CD4-positive, alpha-beta T cell treated with Interleukin-6 for 4 hours (primary cell): ENCODE results near the gene ANTKMT.
A peak's percentile ranks its signal among the peaks of the same experiment; 100 is the strongest.
"Not testable (repeated sequence)": the region's sequence is repeated elsewhere in the genome, so short reads cannot be mapped to it uniquely, and the experiment has no call there.

ENCODE experiments used
- DNase-seq: peaks from one replicate; pipeline ENCODE4 v3.0.0-alpha.2; 2020; ENCODE audit warnings: mixed read lengths

ANTKMT gene

DNA sequence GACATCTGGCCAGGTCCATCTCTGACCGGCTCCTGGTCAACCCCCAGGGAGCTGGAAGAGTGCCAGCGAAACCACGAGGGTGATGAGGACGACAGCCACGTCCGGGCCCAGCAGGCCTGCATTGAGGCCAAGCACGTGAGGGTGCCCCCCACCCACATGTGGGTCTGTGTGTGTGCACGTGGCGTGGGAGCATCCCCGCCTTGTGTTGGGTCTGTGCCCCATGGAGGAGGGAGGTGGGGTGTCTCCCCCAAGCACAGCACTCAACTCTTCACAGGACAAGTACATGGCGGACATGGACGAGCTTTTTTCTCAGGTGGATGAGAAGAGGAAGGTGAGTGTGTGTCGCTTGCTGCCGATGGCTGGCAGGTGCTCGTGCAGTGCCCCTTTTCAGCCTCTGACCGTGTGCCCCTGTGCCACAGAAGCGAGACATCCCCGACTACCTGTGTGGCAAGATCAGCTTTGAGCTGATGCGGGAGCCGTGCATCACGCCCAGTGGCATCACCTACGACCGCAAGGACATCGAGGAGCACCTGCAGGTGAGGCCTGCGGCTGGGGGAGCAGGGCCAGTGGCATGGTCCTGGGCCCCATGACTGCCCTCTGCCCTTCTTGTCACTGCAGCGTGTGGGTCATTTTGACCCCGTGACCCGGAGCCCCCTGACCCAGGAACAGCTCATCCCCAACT, 39.1 kb upstream of the ANTKMT start:
- DNase-seq, result no peak

DNA sequence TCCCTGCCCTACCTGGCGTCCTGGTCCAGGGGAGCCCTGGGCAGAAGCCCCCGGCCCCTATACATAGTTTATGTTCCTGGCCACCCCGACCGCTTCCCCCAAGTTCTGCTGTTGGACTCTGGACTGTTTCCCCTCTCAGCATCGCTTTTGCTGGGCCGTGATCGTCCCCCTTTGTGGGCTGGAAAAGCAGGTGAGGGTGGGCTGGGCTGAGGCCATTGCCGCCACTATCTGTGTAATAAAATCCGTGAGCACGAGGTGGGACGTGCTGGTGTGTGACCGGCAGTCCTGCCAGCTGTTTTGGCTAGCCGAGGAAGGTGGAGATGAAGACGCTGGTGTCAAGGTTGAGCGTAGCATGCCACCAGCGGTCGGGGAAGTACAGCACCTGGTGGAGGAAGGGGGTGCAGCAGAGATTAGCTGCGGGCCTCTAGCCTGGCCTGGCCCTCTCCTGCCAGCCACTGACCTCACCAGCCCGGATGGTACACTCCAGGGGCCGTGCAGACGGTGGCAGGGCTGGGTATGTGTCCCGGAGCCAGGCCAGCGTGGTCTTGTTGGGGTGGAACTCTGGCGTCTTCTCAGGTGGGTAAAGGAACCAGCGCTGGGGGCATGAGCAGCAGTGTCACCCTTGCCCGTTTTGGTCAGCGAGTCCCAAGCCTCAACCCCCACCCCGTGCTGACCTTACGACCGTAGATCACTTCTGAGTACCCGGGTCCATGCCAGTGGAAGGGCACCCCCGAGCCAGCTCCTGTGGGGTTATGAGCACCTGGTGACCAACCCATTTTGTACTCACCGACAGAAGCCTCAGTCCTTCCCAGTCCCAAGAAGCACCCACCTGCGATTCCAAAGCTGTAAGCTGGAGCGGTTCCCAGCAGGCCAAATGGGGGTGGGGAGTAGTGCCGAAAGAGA, 38.2 kb upstream of the ANTKMT start:
- no peak for DNase-seq

DNA sequence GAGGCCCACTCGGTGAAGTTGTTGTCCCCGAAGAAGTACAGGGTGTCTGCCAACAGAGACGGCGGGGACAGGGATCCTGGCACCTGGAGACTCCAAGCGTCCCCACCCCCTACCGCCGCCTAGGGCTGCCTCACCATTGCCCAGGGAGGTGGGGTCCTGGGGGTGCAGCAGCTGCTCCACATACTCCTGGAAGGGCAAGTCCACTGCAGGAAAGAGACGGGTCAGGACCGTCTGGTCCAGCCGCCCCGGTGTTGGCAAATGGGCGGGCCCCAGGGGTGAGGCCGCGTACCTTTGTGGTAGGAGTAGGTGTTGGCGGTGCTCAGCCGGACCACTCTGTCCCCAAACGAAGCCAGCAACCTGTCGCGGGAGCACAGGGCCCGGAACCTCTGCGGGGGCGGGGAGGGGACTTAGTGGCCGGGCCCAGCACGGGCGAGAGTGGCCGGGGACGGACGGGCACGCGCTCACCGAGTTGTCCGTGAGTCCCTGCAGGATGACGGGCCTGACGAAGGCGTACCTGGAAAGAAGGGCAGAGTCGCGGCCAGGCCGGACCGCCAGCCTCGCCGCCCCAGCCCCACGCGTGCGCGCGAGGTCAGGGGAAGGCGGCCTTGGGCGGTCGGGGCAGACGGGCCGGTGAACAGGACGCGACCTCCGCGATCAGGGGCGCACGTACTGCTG, 37.4 kb upstream of the ANTKMT start:
- no peak for DNase-seq

DNA sequence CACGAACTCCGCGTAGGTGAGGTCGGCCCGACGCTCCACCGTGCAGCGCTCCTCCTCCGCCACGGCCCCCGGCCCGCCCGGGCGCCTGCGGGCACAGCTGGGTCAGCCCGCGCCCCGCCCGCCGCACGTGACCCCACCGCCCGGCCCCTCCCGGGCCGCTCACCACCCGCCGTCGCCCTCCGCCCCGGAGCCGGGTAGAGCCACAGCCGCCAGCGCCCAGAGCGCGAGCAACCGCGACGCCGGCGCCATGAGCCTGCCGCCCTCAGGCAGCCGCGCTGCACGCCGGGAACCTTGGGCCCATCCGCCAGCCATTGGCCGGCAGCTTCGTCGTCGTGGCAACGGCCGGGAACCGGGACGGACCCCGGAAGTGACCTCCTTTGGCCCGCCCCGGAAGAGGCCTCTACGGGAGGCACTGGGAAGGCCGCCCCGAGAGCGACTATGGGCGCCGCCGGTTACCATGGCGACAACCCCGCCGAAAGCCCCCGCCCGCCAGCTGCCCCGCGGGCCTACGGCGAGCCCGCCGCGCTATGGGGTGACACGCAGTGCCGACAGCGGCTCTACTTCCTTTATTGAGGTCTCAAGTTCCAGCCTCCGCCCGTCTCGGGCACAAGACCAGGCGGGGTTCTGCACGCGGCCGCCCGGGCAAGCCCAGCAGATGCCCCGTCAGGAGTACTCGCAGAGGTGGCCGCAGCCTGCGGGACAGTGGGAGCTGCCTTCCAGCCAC, 36.7 kb upstream of the ANTKMT start, which contains the start of gene JMJD8:
Gene JMJD8 (minus strand): TSS at position 264 of the 724 bp plus-strand sequence. CDS start 15 bp downstream, at position 249.
- DNase-seq, result peak; percentile 98

DNA sequence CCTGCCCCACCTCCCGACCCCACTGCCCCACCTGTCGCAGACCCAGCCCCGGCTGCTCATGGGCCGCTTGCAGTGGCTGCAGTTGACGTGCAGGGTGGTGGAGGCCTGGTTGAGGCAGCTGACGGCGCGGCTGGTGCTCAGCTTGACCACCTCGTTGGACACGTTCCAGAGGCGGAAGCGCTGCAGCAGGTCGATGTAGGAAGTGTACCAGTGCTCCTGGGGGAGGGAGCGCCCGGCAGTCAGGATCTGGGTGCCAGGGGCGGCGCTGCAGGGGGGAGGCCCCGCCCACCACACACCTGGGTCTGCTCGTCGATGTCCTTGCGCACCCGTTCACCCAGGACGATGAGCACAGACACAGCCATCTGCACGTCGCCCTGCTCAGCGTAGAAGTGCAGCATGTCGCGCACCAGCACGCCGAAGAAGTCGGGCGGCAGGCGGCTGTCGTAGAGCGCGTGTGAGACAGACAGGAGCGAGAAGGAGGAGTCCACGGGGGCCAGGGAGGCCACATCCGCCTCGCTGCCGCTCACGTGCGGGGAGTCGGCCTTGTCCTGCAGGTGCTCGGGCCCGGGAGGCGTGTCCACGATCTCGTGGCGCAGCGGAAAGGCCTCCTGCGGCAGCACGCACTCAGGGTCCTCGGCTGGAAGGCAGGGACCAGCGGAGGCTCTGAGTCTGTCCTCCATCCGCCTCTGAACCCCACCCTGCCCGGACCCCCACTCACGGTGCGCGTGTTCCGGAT, 35.8 kb upstream of the ANTKMT start:
- no peak for DNase-seq

DNA sequence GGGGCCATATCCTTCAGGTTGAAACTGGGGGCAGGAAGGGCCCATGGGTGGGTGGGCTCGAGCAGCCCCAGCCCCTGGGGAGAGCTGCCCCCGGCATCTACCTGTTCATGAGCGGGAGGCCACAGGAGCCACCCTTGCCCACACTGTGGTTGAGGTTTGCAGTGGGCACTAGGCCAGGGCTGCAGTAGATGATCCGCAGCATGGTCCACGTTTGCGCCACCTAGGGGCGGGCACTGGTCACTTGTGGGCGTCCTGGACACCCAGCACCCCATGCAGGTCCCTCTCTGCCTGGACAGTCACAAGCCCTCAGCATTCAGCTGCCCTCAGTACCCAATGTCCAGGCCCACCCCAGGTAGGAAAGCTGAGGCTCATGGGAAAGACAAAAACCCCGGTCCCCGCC, 35.0 kb upstream of the ANTKMT start:
- no peak for DNase-seq

DNA sequence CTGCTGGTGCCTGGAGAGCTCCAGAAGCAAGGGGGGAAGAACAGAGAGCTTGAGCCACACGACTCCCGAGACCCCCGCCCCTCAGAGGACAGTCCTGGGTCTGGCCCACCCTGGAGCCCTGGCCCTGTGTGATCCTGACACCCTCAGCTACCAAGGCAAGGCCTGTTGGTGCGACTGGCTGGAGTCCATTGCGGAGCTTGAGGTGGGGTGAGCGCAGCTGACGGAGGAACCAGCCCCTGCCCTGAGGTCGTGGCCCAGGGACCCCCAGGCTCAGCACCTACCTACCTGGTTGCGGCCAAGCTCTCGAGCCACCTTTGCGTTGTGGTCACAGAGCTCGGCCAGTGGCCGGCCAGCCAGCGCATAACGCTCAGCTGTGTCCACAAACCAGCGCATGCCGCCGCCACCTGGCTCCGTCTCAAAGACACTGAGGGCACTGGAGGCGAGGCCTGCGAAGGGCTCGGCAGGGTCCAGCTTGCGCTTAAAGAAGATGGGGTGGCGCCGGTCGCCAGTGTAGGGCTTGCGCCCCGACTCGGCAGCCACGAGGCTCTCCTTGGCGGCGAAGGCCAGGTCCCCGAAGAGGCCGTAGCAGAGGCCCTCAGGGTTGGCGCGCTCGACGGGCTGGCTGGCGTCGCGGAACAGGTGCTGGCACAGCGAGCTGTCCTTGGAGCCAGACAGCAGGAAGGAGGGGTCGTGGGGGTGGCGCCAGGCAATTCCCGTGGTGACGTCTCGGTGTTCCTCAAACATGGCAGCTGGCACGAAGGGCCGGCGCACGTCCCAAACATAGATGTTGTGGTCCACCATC, 34.3 kb upstream of the ANTKMT start:
- no peak for DNase-seq

DNA sequence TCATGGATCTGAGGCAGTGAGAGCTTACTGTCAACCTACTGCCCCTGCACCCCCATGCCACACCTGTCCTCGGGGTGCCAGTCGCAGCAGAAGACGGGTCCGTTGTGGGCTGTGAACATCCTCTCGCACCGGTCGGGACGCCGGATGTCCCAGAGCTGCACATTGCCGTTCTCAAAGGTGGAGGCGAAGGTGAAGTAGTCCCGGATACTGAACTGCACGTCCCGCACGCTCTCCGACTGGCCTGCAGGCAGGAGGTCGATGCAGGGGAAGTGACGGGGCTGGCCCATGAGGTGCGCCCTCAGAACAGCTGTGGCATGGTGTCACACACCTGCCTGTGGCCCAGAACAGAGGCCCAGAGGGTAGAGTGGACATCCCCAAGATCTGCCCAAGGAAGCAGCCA, 33.4 kb upstream of the ANTKMT start:
- no peak for DNase-seq

DNA sequence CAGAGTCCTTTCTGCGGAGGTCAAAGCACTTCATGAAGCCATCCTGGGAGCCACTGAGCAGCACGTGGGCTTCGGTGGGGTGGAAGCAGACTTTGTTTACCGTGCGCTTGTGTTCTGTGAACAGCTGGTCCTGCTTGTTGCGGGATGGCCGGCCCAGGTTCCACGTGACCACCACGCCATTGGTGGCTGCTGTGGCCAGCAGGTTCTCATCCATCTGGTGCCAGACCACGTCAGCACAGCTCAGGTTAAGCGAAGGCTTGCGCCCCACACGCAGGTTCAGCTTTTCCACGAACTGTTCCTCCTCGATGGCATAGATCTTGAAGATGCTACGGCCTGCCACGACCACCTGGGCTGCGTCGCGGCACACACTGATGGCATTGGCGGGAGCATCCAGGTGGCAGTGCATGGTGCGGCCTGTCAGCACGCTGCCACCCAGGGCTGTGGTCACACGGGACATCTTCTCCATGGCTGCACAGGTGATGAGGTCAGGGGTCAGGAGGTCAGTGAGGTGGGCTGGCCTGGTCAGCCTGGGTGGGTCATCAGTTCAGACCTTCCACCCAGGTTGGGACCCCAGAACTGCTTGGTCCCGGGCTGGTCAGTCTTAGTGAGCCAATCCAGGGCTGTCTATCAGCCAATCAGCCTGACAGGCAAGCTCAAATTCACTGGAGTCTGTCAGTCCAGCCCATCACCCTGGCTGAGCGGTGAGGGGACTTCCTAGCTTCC, 31.6 kb upstream of the ANTKMT start:
- no peak for DNase-seq

DNA sequence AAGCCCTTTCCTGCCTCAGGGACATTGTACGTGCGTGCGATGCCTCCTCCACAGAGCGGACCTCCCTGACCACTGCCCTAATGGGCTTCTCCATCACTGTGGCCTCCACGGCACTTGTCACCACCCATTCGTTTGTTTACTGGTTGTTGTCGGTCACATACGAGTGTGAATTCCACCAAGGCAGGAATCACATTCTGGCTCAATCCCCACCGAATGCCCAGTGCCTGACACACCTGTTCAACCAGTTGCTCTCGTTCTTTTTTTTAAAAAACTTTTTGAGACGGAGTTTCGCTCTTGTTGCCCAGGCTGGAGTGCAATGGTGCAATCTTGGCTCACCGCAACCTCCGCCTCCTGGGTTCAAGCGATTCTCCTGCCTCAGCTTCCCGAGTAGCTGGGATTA, 29.7 kb upstream of the ANTKMT start:
- not testable (repeated sequence) for DNase-seq

DNA sequence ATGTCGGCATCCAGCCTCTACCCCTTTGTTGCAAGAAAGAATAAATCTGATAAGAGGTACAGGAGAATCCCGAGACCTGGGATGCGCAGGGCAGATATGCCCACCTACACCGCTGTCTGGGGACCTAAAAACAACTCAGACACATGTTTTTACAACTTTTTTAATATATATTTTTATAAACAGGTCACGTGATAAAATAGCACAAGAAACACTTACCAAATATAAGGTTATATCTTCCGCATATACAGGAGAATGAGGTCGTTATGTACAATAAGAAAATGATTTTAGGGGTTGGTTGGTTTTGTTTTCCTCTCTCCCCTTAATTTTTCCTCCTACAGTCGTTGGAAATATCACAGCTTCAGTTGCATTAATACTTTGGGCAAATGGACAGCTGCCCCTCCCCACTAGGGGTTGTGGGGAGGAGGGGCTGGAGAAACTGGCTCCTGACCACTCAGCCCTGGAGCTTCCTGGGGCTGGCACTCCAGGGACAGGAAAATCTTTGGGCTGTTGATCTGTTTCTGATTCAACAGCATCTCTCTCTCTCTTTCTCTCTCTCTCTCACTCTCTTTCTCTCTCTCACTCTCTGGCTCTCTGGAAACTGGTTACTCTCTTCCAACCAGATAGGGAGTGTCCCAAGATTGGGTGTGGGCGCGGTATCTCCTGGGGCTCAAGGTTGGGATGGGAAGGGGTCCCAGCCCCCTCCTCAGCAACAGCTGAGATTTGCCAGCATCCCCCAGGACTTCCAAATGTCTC, 28.4 kb upstream of the ANTKMT start:
- DNase-seq, result no peak

DNA sequence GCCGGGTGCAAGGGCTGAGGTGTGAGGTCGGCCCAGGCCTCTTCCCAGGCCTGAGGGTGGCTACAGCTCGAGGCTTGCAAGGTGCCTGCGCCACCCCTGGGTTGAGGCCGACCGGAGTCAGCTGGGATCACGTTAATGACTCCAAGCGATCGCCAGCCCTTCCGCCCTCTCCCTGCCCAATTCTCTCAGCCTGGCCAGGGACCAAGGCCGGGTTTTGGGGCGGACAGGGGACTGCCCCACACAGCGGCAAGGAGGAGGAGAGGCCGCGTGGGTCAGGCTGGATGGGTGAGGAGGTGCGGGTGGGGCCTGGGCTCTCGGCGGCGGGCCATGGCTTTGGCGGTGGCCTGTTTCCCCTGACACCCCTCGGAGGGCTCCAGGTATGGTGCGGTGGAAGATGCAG, 27.6 kb upstream of the ANTKMT start:
- DNase-seq, result no peak

DNA sequence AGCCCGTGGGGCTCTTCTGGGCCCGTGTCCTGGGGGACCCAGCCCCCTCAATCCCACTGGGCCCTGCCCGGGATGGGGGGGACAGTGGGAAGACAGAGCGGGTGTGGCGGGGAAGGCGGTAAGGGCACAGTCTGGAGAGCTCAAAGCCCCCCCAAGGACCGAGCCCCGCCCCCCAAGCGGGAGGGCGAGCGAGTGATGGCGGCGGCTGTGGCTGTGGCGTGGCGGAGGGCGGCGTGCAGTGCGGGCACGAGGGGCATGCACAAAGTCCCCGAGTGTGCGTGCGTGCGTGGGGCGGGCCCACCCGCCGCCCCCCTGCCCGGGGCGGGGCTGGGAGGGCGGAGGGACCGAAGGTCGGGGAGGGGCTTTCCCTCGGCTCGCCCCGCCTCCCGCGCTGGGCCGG, 27.2 kb upstream of the ANTKMT start:
- DNase-seq, result no peak

DNA sequence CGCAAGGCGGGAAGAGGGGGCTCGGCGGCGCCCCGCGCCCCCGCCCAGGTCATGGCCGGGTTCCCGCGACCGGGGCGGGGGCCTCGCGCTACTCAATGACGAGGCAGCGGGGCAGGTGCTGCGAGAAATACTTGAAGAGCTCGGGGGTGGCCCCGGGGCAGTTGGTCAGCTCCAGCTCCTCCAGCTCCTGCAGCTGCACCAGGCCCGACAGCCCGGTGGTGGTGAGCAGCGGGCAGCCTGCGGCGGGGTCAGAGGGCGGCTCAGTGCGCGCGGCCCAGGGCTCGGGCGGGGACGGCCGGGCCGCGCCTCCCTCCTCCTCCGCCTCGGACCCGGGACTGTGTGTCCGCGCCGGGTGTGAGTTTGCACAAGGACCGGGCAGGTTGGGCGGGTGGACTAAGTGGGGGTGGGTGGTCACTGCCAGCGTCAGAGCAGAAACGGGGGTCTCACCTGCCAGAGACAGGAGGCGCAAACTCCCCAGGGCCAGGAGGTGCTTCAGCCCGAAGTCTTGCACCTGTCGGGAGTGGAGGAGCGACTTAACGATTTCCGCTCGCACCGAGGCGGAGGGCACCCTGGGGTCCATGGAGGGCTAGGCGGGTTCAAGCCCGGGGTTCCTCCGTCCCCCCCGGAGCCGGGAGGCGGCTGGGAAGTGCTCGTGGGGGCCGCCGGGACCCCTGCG, 26.6 kb upstream of the ANTKMT start:
- peak; percentile 28 for DNase-seq

DNA sequence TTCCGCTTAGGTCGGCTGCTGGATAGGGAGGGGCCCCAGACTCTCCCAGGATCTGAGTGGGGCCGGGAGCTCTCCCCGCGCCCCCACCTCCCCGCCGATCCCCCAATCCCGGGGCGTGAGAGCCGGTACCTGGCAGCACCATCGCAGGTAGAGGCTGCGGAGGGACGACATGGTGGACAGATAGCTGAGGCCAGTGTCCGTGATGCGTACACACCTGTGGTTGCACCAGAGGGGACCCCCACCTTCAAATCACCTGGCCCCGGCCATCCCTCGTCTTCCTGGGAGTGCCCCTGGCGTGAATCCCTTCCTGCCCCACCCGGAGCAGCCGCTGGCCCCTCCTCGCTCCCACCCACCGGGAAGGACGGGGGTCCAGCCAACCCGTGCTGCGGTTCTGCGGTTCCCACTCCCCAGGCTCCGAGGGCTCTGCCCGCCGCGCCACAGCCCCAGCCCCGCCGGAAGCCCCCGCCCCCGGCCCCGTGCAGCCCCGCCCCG, 26.0 kb upstream of the ANTKMT start:
- DNase-seq, result no peak

DNA sequence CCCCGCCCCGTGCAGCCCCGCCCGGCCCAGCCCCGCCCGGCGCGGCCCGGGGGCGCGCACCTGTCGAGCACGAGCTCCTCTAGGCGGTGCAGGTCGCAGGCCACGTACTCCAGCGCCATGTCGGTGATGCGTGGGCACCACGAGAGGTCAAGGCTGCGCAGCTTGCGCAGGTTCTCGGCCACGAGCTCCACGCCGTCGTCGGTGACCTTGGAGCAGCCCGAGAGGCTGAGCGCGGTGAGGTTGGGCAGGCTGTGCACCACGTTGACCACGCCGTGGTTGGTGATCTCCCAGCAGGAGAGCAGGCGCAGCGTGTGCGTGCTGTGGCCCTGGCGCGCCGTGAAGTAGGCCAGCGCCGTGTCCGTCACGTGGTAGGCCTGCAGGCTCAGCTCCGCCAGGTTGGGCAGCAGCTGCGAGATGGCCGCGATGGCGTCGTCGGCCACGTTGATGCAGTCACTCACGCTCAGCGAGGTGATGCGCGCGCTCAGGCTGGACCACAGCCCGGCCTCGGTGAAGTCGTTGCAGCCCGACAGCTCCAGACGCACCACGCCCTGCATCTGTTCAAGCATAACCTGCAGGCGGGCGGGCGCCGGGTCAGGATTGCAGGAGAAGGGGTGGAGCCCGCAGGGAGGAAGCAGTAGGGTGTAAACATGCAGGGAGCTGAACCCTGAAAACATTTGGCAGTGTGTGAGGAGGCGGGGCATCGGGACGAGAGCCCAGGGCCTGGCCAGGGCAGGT, 25.4 kb upstream of the ANTKMT start:
- DNase-seq, result peak; percentile 81

DNA sequence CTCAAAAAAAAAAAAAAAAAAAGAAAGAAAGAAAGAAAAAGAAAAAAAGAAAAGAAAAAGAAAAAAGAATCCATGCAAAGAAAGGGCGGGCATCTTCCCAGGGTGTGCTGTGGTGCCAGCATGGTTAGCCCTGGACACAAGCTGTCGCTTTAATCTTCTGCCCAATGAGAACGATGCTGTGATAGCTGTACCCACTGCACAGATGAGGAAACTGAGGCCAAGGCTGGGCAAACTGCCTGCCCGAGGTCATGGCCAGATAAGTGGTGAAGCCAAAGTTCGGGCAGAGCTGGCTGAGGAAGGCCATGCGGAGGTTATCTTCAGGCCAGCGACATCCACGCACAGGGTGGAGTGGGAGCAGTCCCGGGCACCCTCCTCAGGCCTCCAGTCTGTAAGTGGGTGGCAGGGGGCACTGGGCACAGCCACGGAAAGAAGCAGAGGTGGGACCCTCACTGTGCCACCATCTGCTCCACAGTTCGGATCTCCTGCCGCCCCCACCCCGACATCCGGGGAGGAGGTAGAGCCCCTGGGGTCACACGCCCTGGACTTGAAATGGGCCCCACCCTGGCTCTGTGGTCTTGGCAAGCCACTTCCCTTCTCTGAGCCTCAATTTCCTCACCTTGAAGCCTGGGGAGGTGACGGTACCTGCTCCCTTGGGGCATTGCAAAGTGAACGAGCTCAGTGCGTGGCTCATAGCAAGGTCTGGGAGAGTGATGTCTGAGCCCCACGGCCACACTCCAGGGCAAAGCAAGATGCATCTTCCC, 21.9 kb upstream of the ANTKMT start:
- DNase-seq, result no peak
